Measurements from ENCODE around the gene ID3.

The ID3 gene

GRCh38 chr1:23559136-23559984 lies at the start of gene ID3:
Gene ID3 (minus strand): TSS chr1:23559501. CDS start chr1:23559426, 75 bp downstream.
- peak within 1 kb of the TSS; percentile 100 for H3K27ac ChIP-seq
- TF ChIP-seq ZFX (IDR thresholded peaks at IDR 0.05; ENCODE audit: borderline replicate concordance) = no peak
- TF ChIP-seq CTCF (IDR thresholded peaks at IDR 0.05) = no peak

GRCh38 chr1:23607944-23608343 lies 48.6 kb upstream of the ID3 start:
- no peak overlapping the region for H3K27ac ChIP-seq
- TF ChIP-seq CTCF (IDR thresholded peaks at IDR 0.05) = no peak
- no peak for TF ChIP-seq ZFX (IDR thresholded peaks at IDR 0.05; ENCODE audit: borderline replicate concordance)

GRCh38 chr1:23601968-23602876 lies 42.9 kb upstream of the ID3 start:
- TF ChIP-seq CTCF (IDR thresholded peaks at IDR 0.05) (no peak), ZFX (IDR thresholded peaks at IDR 0.05; ENCODE audit: borderline replicate concordance) (no peak)
- H3K27ac ChIP-seq = no peak overlapping the region

DNA sequence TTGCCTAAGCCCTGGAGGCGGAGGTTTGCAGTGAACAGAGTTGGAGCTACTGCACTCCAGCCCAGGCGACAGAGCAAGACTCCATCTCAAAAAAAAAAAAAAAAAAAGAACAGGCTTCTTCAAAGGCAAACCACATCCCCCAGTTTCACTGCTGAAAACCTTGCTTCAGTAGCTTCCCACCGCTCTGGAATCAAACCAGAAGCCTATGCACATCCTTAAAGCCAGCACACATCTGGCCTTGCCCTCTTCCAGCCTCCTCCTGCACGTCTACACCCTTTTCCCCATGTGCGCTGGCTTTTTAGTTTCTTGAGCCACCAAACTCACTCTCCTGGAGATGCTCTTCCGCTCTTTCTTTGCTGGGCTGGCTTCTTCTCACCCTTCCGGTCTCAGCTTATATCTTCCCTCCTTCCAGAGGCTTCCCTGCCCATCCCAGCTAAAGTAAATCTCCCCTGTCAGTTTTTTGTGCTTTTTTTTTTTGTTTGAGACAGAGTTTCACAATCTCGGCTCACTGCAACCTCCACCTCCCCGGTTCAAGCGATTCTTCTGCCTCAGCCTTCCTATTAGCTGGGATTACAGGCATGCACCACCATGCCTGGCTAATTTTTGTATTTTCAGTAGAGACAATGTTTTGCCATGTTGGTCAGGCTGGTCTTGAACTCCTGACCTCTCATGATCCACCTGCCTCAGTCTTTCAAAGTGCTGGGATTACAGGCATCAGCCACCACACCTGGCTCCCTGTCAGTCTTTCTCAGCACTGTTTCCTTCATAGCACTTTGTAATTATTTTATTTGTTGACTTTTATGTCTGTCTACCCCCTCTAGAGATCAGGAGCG lies 42.0 kb upstream of the ID3 start:
- TF ChIP-seq ZFX (IDR thresholded peaks at IDR 0.05; ENCODE audit: borderline replicate concordance) (no peak), CTCF (IDR thresholded peaks at IDR 0.05) (no peak)
- no peak overlapping the region for H3K27ac ChIP-seq

DNA sequence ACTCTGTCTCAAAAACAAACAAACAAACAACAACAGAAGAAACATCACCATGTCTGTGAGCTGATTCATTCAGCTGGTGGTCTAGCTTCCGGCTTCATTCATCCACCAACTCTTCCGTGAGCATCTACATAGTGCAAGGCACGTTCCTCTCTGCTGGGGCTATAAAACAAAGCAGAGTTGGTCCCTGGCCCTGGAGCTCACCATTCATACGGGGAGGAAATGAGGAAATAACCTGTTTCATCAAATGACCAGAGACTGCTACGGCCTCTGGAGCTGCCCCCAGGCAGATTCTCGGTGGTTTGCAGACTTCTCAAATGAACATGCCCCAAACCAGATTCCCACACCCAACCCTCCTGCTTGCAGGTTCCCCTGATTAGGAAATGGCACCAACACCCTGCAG lies 41.0 kb upstream of the ID3 start:
- TF ChIP-seq ZFX (IDR thresholded peaks at IDR 0.05; ENCODE audit: borderline replicate concordance) = no peak
- TF ChIP-seq CTCF (IDR thresholded peaks at IDR 0.05) = no peak
- H3K27ac ChIP-seq = no peak overlapping the region

DNA sequence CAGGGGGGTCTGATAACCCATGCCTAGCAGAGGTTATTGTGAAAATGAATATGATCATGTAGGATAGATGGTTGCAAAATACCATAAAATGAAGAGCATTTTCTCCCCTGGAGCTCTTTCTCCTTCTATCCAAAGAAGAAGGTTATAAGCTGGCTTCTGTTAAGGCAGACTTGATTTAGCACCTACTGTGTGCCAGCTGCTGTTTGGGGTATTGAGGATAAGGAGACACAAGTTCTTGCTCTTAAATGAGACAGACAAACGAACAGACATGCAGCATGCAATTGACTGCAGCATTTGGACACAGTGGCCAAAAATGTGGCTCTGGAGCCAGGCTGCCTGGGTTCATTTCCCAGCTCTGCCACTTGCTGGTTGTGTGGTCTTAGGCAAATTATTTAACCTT lies 39.8 kb upstream of the ID3 start:
- no peak overlapping the region for H3K27ac ChIP-seq

More for the DNA sequence above, 39.8 kb upstream of the ID3 start:
- TF ChIP-seq CTCF (IDR thresholded peaks at IDR 0.05) (no peak), ZFX (IDR thresholded peaks at IDR 0.05; ENCODE audit: borderline replicate concordance) (no peak)
